Endothelial cell of umbilical vein (primary cell): ENCODE results near the gene GPD2.

ENCODE experiments used
- EZH2 ChIP-seq: IDR thresholded peaks from 2 replicates; pipeline ENCODE4 v1.6.1; 2012; ENCODE audit warnings: borderline replicate concordance, low read depth, mild to moderate bottlenecking, moderate library complexity, low read length, inconsistent platforms; ENCODE audit not compliant: severe bottlenecking
- FOS ChIP-seq: IDR thresholded peaks from 2 replicates; pipeline ENCODE4 v1.6.1; 2011; ENCODE audit warnings: mild to moderate bottlenecking, low read length, moderate library complexity, borderline replicate concordance; ENCODE audit not compliant: insufficient read depth
- GATA2 ChIP-seq: IDR thresholded peaks from 2 replicates; pipeline ENCODE4 v1.7.0; 2011; ENCODE audit warnings: low read depth, mild to moderate bottlenecking, moderate library complexity, mixed read lengths, low read length; ENCODE audit not compliant: insufficient read length, insufficient read depth
- JUN ChIP-seq: IDR thresholded peaks from 2 replicates; pipeline ENCODE4 v1.6.1; 2011; ENCODE audit warnings: borderline replicate concordance, low read depth; ENCODE audit not compliant: insufficient read length, insufficient read depth
- MYC ChIP-seq: IDR thresholded peaks from one replicate; pipeline ENCODE4 v1.6.1; 2011; ENCODE audit warnings: mild to moderate bottlenecking, low read depth, low read length
- POLR2A ChIP-seq: IDR thresholded peaks from 2 replicates; pipeline ENCODE4 v1.6.1; 2012; ENCODE audit warnings: low read depth, mild to moderate bottlenecking, control low read depth, low read length
- POLR2AphosphoS5 ChIP-seq: IDR thresholded peaks from 2 replicates; pipeline ENCODE4 v1.6.1; 2012; ENCODE audit warnings: low read depth, mild to moderate bottlenecking, control low read depth, low read length, moderate library complexity; ENCODE audit not compliant: insufficient read depth
- TF ChIP-seq, protein P1 (sequence below): IDR thresholded peaks from 2 replicates; pipeline ENCODE4 v1.6.1; 2011; ENCODE audit not compliant: insufficient read depth, insufficient read length
- TF ChIP-seq, protein P2 (sequence below), 2 donors: IDR thresholded peaks; 1 replicate in 1 of 2; 2 replicates in 1 of 2; pipeline ENCODE4 v1.5.1; 2011; ENCODE audit warnings: low read length in 2 of 2, mild to moderate bottlenecking in 2 of 2, moderate library complexity in 2 of 2, control low read depth in 1 of 2, inconsistent platforms in 1 of 2, low read depth in 1 of 2; ENCODE audit not compliant: insufficient read depth in 1 of 2; ENCODE audit errors: extremely low read depth in 1 of 2

- TF ChIP-seq, protein P1, sequence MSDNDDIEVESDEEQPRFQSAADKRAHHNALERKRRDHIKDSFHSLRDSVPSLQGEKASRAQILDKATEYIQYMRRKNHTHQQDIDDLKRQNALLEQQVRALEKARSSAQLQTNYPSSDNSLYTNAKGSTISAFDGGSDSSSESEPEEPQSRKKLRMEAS = no peak
- TF ChIP-seq POLR2AphosphoS5 (no peak), EZH2 (no peak), FOS (no peak), MYC (no peak), JUN (no peak), POLR2A (no peak), GATA2 (no peak)
- TF ChIP-seq, protein P2, sequence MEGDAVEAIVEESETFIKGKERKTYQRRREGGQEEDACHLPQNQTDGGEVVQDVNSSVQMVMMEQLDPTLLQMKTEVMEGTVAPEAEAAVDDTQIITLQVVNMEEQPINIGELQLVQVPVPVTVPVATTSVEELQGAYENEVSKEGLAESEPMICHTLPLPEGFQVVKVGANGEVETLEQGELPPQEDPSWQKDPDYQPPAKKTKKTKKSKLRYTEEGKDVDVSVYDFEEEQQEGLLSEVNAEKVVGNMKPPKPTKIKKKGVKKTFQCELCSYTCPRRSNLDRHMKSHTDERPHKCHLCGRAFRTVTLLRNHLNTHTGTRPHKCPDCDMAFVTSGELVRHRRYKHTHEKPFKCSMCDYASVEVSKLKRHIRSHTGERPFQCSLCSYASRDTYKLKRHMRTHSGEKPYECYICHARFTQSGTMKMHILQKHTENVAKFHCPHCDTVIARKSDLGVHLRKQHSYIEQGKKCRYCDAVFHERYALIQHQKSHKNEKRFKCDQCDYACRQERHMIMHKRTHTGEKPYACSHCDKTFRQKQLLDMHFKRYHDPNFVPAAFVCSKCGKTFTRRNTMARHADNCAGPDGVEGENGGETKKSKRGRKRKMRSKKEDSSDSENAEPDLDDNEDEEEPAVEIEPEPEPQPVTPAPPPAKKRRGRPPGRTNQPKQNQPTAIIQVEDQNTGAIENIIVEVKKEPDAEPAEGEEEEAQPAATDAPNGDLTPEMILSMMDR (IDR thresholded peaks at IDR 0.05; ENCODE audit: extremely low read depth in 1 of 2, insufficient read depth in 1 of 2, low read depth in 1 of 2, low read length in 2 of 2) = no peak
Observed at GRCh38 chr2:156443089-156443488, 6.9 kb downstream of the GPD2 start.
